Endothelial cell of umbilical vein (primary cell): ENCODE measurements around the gene PKD1L1.

Experiments
- EZH2 ChIP-seq: IDR thresholded peaks from 2 replicates; pipeline ENCODE4 v1.6.1; 2012; ENCODE audit warnings: borderline replicate concordance, low read depth, mild to moderate bottlenecking, moderate library complexity, low read length, inconsistent platforms; ENCODE audit not compliant: severe bottlenecking
- POLR2A ChIP-seq: IDR thresholded peaks from 2 replicates; pipeline ENCODE4 v1.6.1; 2012; ENCODE audit warnings: low read depth, mild to moderate bottlenecking, control low read depth, low read length
- POLR2AphosphoS5 ChIP-seq: IDR thresholded peaks from 2 replicates; pipeline ENCODE4 v1.6.1; 2012; ENCODE audit warnings: low read depth, mild to moderate bottlenecking, control low read depth, low read length, moderate library complexity; ENCODE audit not compliant: insufficient read depth
- TF ChIP-seq, protein P1 (sequence below), 2 donors: IDR thresholded peaks; 1 replicate in 1 of 2; 2 replicates in 1 of 2; pipeline ENCODE4 v1.5.1; 2011; ENCODE audit warnings: low read length in 2 of 2, mild to moderate bottlenecking in 2 of 2, moderate library complexity in 2 of 2, control low read depth in 1 of 2, inconsistent platforms in 1 of 2, low read depth in 1 of 2; ENCODE audit not compliant: insufficient read depth in 1 of 2; ENCODE audit errors: extremely low read depth in 1 of 2

DNA sequence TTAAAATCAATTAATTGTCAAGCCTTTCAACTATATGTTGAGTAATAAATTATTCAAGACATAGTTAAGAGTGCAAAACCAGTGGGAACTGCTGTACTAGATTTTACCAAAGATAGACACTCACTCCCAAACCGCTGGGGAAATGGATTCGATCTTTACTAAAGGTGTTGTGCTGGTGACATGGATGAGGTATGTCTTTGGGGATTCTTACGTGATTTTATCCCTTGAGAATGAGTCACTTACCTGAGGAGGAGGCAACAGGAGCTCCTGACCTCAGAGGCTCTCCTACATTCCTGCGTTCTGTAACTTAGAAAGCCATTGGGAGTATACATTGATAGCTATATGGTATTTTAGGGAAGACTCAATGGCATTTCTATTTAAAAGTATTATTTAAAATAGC lies 165.5 kb downstream of the PKD1L1 start:
- TF ChIP-seq, protein P1, sequence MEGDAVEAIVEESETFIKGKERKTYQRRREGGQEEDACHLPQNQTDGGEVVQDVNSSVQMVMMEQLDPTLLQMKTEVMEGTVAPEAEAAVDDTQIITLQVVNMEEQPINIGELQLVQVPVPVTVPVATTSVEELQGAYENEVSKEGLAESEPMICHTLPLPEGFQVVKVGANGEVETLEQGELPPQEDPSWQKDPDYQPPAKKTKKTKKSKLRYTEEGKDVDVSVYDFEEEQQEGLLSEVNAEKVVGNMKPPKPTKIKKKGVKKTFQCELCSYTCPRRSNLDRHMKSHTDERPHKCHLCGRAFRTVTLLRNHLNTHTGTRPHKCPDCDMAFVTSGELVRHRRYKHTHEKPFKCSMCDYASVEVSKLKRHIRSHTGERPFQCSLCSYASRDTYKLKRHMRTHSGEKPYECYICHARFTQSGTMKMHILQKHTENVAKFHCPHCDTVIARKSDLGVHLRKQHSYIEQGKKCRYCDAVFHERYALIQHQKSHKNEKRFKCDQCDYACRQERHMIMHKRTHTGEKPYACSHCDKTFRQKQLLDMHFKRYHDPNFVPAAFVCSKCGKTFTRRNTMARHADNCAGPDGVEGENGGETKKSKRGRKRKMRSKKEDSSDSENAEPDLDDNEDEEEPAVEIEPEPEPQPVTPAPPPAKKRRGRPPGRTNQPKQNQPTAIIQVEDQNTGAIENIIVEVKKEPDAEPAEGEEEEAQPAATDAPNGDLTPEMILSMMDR (IDR thresholded peaks at IDR 0.05; ENCODE audit: extremely low read depth in 1 of 2, insufficient read depth in 1 of 2, low read depth in 1 of 2, low read length in 2 of 2), result no peak
- no peak for TF ChIP-seq POLR2A
- TF ChIP-seq EZH2, result no peak
- TF ChIP-seq POLR2AphosphoS5, result no peak
